Lung (tissue), 12 donors: ENCODE results near the gene BCAT1. TPM values are rescaled to one million over a fixed set of nuclear protein-coding genes. Genes with fewer than 3 reads are reported as not detected.
A peak's percentile ranks its signal among the peaks of the same experiment; 100 is the strongest.

Experiments
- ATAC-seq: fragments of 200-7000 bp; cut with Tn5 transposase; one replicate; pipeline ENCODE4 v1.9.1; 2020; ENCODE audit warnings: moderate number of reproducible peaks; ENCODE audit not compliant: insufficient read depth, low FRiP score
- DNase-seq, 3 donors: peaks; one replicate each; pipeline ENCODE4 v3.0.0-alpha.2; 2013 to 2017
- H3K27ac ChIP-seq, 2 donors: one replicate each; pipeline ENCODE4 v1.5.1; 2013; ENCODE audit warnings: mild to moderate bottlenecking in 2 of 2, moderate library complexity in 2 of 2, control low read depth in 1 of 2, inconsistent platforms in 1 of 2, low read depth in 1 of 2, low read length in 1 of 2
- H3K27me3 ChIP-seq, 3 donors: one replicate each; pipeline ENCODE4 v1.5.1; 2013; ENCODE audit warnings: low read length in 2 of 3; ENCODE audit not compliant: control insufficient read depth in 3 of 3, insufficient read depth in 3 of 3
- H3K36me3 ChIP-seq, 4 donors: one replicate each; pipeline ENCODE4 v1.5.1; 2013; ENCODE audit warnings: low read length in 4 of 4, mild to moderate bottlenecking in 1 of 4, moderate library complexity in 1 of 4; ENCODE audit not compliant: control insufficient read depth in 4 of 4, insufficient read depth in 4 of 4
- H3K4me1 ChIP-seq, 5 donors: one replicate each; pipeline ENCODE4 v1.5.1; 2013; ENCODE audit warnings: low read length in 5 of 5, mild to moderate bottlenecking in 2 of 5, moderate library complexity in 1 of 5; ENCODE audit not compliant: control insufficient read depth in 5 of 5, insufficient read depth in 5 of 5
- H3K4me3 ChIP-seq: one replicate; pipeline ENCODE4 v1.5.1; 2013; ENCODE audit warnings: mild to moderate bottlenecking, control low read depth, moderate library complexity
- H3K9ac ChIP-seq, 2 donors: one replicate each; pipeline ENCODE4 v1.5.1; 2013; ENCODE audit warnings: low read length in 2 of 2, control low read depth in 1 of 2; ENCODE audit not compliant: insufficient read depth in 1 of 2
- H3K9me3 ChIP-seq, 4 donors: one replicate each; pipeline ENCODE4 v1.5.1; 2013; ENCODE audit warnings: low read length in 3 of 4, mild to moderate bottlenecking in 1 of 4, moderate library complexity in 1 of 4; ENCODE audit not compliant: control insufficient read depth in 4 of 4, insufficient read depth in 3 of 4
- WGBS, 2 donors: extraction: QIAGEN DNeasy Blood & Tissue Kit; methylation state at CpG; one replicate each; pipeline ENCODE4 v1.1.7; 2013; 5-methylcytosine and 5-hydroxymethylcytosine counted together
- polyA plus RNA-seq, 2 donors: library from polyadenylated mRNA; stranded (reverse); fragments of 200-250 nt; gene quantifications; one replicate each; pipeline ENCODE4 v1.2.1, GENCODE V29; 2013
- total RNA-seq, 2 donors: library from RNA; depleted of rRNA in 1 of 2; stranded (reverse); fragments of >200 nt in 1 of 2; gene quantifications; one replicate each; pipeline ENCODE4 v1.2.1, GENCODE V29; 2014 to 2021
- TF ChIP-seq, protein P1 (sequence below): IDR thresholded peaks from 2 replicates; pipeline ENCODE4 v1.5.1; 2012; ENCODE audit warnings: mild to moderate bottlenecking; ENCODE audit errors: control extremely low read depth, extremely low read depth
- donor health status: control.
- donor health status: control.
- donor health status: Bipolar disorder and iron deficiency.
- donor health status: healthy.
- donor health status: DM: yes; HTN: yes; CAD: no.

The BCAT1 gene
- total and polyA plus RNA-seq, 4 donors: 11.7 to 94.9 (median 40.9) TPM

GRCh38 chr12:24818351-24818750 is 130.6 kb downstream of the BCAT1 start:
- TF ChIP-seq, protein P1, sequence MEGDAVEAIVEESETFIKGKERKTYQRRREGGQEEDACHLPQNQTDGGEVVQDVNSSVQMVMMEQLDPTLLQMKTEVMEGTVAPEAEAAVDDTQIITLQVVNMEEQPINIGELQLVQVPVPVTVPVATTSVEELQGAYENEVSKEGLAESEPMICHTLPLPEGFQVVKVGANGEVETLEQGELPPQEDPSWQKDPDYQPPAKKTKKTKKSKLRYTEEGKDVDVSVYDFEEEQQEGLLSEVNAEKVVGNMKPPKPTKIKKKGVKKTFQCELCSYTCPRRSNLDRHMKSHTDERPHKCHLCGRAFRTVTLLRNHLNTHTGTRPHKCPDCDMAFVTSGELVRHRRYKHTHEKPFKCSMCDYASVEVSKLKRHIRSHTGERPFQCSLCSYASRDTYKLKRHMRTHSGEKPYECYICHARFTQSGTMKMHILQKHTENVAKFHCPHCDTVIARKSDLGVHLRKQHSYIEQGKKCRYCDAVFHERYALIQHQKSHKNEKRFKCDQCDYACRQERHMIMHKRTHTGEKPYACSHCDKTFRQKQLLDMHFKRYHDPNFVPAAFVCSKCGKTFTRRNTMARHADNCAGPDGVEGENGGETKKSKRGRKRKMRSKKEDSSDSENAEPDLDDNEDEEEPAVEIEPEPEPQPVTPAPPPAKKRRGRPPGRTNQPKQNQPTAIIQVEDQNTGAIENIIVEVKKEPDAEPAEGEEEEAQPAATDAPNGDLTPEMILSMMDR: no peak
- DNase-seq (no peak), ATAC-seq (no peak)
- no peaks in the 10 kb centered on the region for H3K9me3 ChIP-seq
- H3K4me1 ChIP-seq: peaks cover 0 to 4% (median 0%) of the 10 kb centered on the region in 5 donors
- no peak overlapping the region for H3K27ac ChIP-seq
- no peaks in the 10 kb centered on the region for H3K27me3 ChIP-seq
- no peak overlapping the region for H3K4me3 ChIP-seq
- 86 to 96% methylated on average over 1 of the region's 1 CpG for WGBS, 2 donors
- peaks cover 0 to 3% (median 0%) of the 10 kb centered on the region in 4 donors for H3K36me3 ChIP-seq
- H3K9ac ChIP-seq: no peak overlapping the region

- peaks cover 0 to 4% (median 0%) of the 10 kb centered on the region in 5 donors for H3K4me1 ChIP-seq
- no peaks in the 10 kb centered on the region for H3K9me3 ChIP-seq
- H3K27ac ChIP-seq: no peak overlapping the region
- no peak overlapping the region for H3K9ac ChIP-seq
- TF ChIP-seq, protein P1: no peak
- peaks cover 0 to 1% (median 0%) of the 10 kb centered on the region in 4 donors for H3K36me3 ChIP-seq
- ATAC-seq (no peak), DNase-seq (no peak)
- H3K4me3 ChIP-seq: no peak overlapping the region
- WGBS, 2 donors: 16 to 29% methylated on average over 1 of the region's 1 CpG
- no peaks in the 10 kb centered on the region for H3K27me3 ChIP-seq
Observed at GRCh38 chr12:24815114-24815423, 133.8 kb downstream of the BCAT1 start.

GRCh38 chr12:24814379-24815113 is 134.4 kb downstream of the BCAT1 start:
- peaks cover 0 to 4% (median 0%) of the 10 kb centered on the region in 5 donors for H3K4me1 ChIP-seq
- H3K27ac ChIP-seq: no peak overlapping the region
- H3K4me3 ChIP-seq: no peak overlapping the region
- TF ChIP-seq, protein P1: no peak
- DNase-seq (no peak), ATAC-seq (peak; percentile 49)
- H3K36me3 ChIP-seq: peaks cover 0 to 1% (median 0%) of the 10 kb centered on the region in 4 donors
- peak overlapping the region in 1 of 2 donors; percentile 42 for H3K9ac ChIP-seq
- WGBS, 2 donors: 44 to 51% methylated on average over 2 of the region's 2 CpGs
- H3K27me3 ChIP-seq: no peaks in the 10 kb centered on the region
- H3K9me3 ChIP-seq: no peaks in the 10 kb centered on the region
